ENCODE data around the gene CCDC7. TPM values are rescaled to one million over a fixed set of nuclear protein-coding genes. Genes with fewer than 3 reads are reported as not detected.
A peak's percentile ranks its signal among the peaks of the same experiment; 100 is the strongest.

Gene CCDC7
- total and polyA plus RNA-seq, 2 experiments from 2014 or later, result 4.2 to 6.4 TPM

GRCh38 chr10:32408690-32409089 is 37.2 kb upstream of the CCDC7 start:
- Histone ChIP-seq H3K27ac (no peak overlapping the region), H3K4me3 (no peak overlapping the region), H3K36me3 (no peaks in the 10 kb centered on the region), H3K9me3 (ENCODE audit: low read depth) (no peaks in the 10 kb centered on the region), H3K27me3 (no peaks in the 10 kb centered on the region), H3K4me1 (ENCODE audit: low read depth) (peaks cover 18% of the 10 kb centered on the region)
- peak in 1 of 2 donors; percentile 6 for DNase-seq (ENCODE audit: low read depth in 1 of 2, low spot score in 1 of 2)
- no peak for TF ChIP-seq CTCF (IDR thresholded peaks at IDR 0.05; ENCODE audit: low read depth, low read length)

DNA sequence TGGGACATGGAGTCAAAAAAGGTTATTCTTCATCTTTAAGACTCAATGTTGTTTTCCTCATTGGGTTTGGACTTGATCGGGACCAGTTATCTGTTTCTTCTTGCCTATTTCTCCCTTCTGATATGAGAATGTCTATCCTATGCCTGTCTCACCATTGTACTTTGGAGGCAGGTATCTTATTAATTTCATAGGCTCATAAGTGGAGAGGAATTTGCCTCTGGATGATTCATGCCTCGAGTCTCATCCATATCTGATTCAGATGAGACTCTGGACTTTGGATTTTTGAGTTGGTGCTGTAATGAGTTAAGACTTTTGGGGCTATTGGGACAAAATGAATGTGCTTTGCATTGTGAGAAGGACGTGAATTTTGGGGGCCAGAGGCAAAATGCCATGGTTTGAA is 36.2 kb upstream of the CCDC7 start:
- peaks cover 18% of the 10 kb centered on the region for H3K4me1 ChIP-seq (ENCODE audit: low read depth)
- no peaks in the 10 kb centered on the region for H3K9me3 ChIP-seq (ENCODE audit: low read depth)
- no peak overlapping the region for H3K27ac ChIP-seq
- H3K4me3 ChIP-seq, result no peak overlapping the region
- no peak for TF ChIP-seq CTCF (IDR thresholded peaks at IDR 0.05; ENCODE audit: low read depth, low read length)
- no peaks in the 10 kb centered on the region for H3K36me3 ChIP-seq
- no peaks in the 10 kb centered on the region for H3K27me3 ChIP-seq
- no peak for DNase-seq (ENCODE audit: low read depth in 1 of 2, low spot score in 1 of 2)

DNA sequence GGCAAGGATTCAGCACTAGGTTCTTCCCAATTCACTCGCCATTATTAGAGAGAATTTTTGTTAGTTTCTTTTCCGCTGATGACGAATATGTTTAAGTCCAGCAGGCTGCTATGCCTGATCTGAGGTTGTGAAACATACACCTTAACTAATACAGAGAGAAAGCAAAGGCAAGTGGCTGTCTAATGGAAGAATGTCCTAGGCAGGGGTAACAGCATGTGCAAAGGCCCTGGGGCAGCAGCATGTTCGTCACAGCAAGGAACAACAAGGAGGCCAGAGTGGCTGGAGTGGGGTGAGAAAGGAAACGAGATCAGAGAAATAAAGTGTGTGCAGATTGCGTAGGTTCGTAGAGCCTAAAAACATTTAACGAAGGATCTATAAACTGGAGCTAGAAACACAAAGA is 35.4 kb upstream of the CCDC7 start:
- no peaks in the 10 kb centered on the region for H3K36me3 ChIP-seq
- no peaks in the 10 kb centered on the region for H3K27me3 ChIP-seq
- H3K9me3 ChIP-seq (ENCODE audit: low read depth), result no peaks in the 10 kb centered on the region
- peaks cover 18% of the 10 kb centered on the region for H3K4me1 ChIP-seq (ENCODE audit: low read depth)
- no peak overlapping the region for H3K27ac ChIP-seq
- TF ChIP-seq CTCF (IDR thresholded peaks at IDR 0.05; ENCODE audit: low read depth, low read length), result no peak
- no peak for DNase-seq (ENCODE audit: low read depth in 1 of 2, low spot score in 1 of 2)
- H3K4me3 ChIP-seq, result no peak overlapping the region

GRCh38 chr10:32411797-32412498 is 34.0 kb upstream of the CCDC7 start:
- DNase-seq (ENCODE audit: low read depth in 1 of 2, low spot score in 1 of 2), result no peak
- H3K27me3 ChIP-seq, result no peaks in the 10 kb centered on the region
- TF ChIP-seq CTCF (IDR thresholded peaks at IDR 0.05; ENCODE audit: low read depth, low read length), result no peak
- H3K4me1 ChIP-seq (ENCODE audit: low read depth), result peaks cover 18% of the 10 kb centered on the region
- no peaks in the 10 kb centered on the region for H3K9me3 ChIP-seq (ENCODE audit: low read depth)
- peak overlapping the region; percentile 4 for H3K27ac ChIP-seq
- no peak overlapping the region for H3K4me3 ChIP-seq
- H3K36me3 ChIP-seq, result no peaks in the 10 kb centered on the region

- peak overlapping the region; percentile 4 for H3K27ac ChIP-seq
- DNase-seq (ENCODE audit: low read depth in 1 of 2, low spot score in 1 of 2), result peak; percentile 15 to 38
- no peaks in the 10 kb centered on the region for H3K27me3 ChIP-seq
- no peaks in the 10 kb centered on the region for H3K36me3 ChIP-seq
- no peak for TF ChIP-seq CTCF (IDR thresholded peaks at IDR 0.05; ENCODE audit: low read depth, low read length)
- H3K4me1 ChIP-seq (ENCODE audit: low read depth), result peaks cover 18% of the 10 kb centered on the region
- no peak overlapping the region for H3K4me3 ChIP-seq
- no peaks in the 10 kb centered on the region for H3K9me3 ChIP-seq (ENCODE audit: low read depth)
Observed at GRCh38 chr10:32412499-32412853, 33.5 kb upstream of the CCDC7 start.

All from cardiac muscle cell (in vitro differentiated cells and primary cell).